DMS53 treated with DMSO at 0.1 percent for 48 hours (cell line): ENCODE results near the gene PSME4.
"Not testable (repeated sequence)": the region's sequence is repeated elsewhere in the genome, so short reads cannot be mapped to it uniquely, and the experiment has no call there.

Experiments
- DNase-seq: peaks from one replicate; lab custom pipeline; 2025; ENCODE audit not compliant: unreplicated experiment; lab: John Stamatoyannopoulos, UW

Gene PSME4

DNA sequence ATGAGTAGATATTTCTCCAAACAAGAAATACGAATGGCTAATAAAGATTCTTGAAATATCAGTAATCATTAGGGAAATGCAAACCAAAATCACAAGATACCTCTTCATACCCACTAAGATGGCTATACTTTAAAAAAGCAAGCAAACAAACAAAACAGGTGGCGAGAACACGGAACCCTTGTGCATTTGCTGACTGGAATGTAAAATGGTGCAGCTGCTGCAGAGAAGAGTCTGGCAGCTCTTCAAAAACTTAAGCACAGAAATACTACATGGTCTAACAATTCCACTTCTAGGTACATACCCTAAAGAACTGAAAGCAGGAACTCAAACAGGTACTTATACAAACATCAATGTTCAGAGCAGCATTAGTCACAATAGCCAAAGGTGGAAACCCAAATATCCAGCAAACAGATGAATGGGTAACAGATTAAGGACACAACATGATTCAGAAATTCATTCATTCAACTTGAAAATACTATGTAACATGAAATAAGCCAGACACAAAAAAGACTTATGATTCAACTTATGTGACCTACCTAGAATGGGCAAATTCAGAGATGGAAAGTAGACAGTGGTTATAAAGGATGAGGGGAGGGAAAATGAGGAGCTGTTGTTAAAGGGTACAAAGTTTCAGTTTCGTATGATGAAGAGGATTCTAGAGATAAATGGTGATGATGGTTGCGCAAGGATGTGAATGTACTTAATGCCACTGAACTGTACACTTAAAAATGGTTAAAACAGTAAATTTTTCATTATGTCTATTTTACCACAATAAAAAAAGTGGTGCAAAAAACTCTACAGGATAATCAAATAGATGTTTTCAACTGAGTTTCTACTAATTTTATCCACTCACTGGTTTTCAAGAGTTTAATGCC is 84.2 kb downstream of the PSME4 start:
- DNase-seq = no peak

DNA sequence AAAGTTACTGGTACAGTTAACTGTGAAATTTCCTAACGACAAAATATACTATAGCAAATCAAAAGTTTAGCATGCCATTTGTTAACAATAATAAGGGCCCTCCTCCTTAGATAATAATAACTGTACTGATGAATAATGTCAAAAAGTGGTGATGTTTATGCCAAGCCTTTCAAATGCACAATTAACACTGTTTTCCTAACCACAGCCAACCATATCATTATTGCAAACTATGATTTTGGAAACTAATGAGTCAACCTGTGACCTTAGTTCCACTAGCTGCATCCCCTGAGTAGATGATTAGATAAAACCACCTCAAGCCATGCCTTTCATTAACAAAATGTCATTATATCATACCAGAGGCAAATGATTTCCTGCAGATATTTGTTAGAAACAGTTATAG is 85.9 kb downstream of the PSME4 start:
- no peak for DNase-seq

DNA sequence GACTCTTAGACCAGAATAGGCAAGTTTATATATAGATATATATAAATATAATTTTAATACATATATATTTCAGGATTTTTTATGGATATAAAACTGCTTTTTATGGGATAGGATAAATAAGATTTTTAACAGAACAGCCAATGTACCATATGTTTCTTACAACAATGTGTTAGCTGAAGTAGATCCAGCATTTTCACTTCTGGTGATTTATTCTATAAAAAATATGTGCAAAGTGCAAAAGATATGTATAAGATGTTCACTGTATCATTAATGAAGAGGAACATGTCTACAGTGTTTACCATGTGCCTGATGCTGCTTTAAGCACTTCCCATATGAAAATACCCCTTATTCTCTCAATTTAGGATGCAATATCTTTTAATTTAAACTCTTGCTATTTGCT is 88.8 kb downstream of the PSME4 start:
- DNase-seq = no peak

DNA sequence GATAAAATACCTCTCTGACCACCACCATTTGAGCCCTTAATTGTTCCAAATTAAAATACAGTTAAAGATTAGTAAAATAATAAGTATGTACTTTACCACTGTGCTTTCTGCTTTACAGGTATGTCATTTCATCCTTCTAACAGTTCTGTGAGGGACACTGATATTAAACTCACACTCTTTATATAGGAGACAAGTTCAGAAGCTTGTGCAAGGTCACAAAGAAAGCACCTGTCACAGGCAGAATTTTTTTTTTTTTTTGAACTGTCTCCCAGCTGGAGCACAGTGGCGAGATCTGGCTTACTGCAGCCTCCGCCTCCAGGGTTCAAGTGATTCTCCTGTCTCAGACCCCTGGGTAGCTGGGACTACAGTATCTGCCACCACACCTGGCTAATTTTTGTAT is 89.4 kb downstream of the PSME4 start:
- no peak for DNase-seq

GRCh38 chr2:53880756-53881155 is 90.0 kb downstream of the PSME4 start:
- DNase-seq = no peak

- DNase-seq = no peak
These were observed 93.2 kb downstream of the PSME4 start for GRCh38 chr2:53877556-53877955.

DNA sequence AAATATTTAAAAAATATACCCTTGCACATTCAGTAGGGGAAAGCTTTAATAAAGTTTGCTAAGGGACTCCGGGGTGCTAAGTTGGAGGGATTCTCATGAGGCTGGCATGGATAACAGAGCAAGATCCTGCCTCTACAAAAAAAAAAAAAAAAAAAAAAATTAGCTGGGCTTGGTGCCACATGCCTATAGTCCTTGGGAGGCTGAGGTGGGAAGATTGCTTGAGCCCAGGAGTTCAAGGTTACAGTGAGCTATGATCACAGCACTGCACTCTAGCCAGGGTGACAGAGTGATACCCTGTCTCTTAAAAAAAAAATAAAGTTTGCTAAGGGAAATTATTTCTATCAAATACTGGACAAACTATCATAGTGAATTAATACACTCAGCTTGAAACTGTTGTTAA is 93.7 kb downstream of the PSME4 start:
- no peak for DNase-seq

- DNase-seq = no peak
These were observed 96.3 kb downstream of the PSME4 start for GRCh38 chr2:53874401-53874950.

- no peak for DNase-seq
These were observed 103.0 kb downstream of the PSME4 start for GRCh38 chr2:53867773-53868172.

- no peak for DNase-seq
These were observed 103.6 kb downstream of the PSME4 start for GRCh38 chr2:53867169-53867568.

DNA sequence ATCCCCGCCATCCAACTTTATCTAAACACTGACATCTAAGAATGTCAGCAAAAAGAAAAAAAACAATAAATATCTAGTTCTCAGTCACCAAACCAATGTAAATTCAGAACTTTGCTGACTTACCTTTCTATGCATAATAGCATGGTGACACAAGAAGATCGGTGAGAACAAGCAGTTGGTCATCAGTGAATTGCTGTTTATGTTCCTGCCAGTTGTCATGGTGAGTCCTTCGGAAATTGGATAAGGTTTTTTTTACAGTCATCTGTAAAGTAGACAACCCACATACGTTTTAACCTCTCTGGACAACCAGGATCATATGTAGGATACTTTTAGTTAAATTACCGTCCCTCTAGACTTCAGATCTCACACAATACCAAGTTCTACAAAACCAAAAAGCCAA is 104.8 kb downstream of the PSME4 start:
- DNase-seq = no peak

- no peak for DNase-seq
These were observed 105.5 kb downstream of the PSME4 start for GRCh38 chr2:53865264-53865663.

GRCh38 chr2:53863538-53864227 is 107.1 kb downstream of the PSME4 start:
- no peak for DNase-seq

DNA sequence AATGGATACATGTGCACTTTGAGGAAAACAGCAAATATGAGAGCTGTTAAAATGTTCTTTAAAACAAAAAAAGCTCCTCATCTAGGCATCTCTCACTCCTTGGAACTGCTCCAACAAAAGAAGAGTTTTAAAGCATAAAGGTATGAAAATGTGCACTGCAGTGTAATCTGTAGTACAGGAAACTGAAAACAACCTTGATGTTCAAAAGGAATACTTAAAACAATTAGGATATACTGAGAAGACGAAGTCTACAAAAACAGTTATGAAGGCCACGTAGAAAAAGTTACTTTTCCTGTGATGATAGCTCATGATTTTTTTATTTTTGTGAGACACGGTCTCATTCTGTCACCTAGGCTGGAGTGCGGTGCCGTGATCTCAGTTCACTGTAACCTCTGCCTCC is 109.0 kb downstream of the PSME4 start:
- DNase-seq = no peak

DNA sequence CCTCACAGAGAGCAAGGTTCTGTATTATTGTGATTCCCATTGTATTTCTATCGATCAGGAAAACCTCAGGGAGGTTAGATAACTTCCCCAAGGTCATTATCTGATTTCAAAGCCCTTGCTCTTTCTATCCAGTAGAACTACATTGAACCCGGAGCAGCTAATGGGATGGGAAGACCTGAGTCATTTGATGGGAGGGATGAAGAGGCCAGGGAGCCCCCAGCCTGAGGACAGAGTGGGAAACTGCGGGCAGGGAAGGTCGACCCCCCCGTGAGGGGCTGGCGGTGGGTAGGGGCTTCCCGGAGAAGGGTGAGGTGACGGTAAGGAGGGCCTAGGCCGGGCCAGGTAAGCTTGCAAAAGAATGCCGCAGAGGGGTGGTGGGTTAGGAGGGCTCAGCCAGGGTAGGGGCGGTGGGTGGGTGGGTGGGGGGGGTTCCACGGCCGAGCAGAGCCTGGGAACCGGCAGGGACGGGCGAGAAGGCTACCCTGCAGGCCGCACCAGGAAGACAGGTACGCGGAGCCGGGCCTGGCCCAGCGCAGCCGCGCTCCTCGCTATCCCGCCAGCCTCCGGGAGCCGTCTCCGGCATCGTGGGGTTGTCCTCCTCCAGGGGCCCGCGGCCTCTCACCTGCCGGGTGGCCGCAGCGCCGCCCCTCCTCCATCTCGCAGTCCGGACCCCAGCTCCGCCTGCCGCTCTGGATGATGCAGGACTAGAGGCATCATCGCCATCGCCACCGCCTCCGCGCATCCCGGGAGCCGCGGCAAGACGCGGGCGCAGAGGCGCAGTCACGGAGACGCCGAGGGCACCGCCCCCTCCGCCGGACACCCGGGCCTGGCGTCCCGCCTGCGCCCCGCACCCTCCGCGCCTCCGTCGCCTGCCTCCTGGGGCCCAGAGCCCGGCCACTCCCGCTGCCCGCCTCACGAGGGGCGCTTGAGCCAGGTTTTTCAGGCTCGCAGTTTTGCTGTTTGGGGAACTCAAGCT is 111.3 kb downstream of the PSME4 start, which contains the start of gene GPR75:
Gene GPR75, minus strand, starts transcription at position 762 of the 976 bp plus-strand sequence. CDS start 5,211 bp downstream, outside the sequence.
- no peak for DNase-seq

- no peak for DNase-seq
These were observed 114.5 kb downstream of the PSME4 start for GRCh38 chr2:53856272-53856671.

GRCh38 chr2:53854678-53855077 is 116.1 kb downstream of the PSME4 start:
- no peak for DNase-seq

- DNase-seq = no peak
These were observed 118.3 kb downstream of the PSME4 start for GRCh38 chr2:53852532-53852931.

- DNase-seq = not testable (repeated sequence)
These were observed 119.6 kb downstream of the PSME4 start for GRCh38 chr2:53851052-53851757.

- DNase-seq = no peak
These were observed 122.7 kb downstream of the PSME4 start for GRCh38 chr2:53848062-53848461.
